ENCODE measurements around the gene ATP6V1E1. TPM values are rescaled to one million over a fixed set of nuclear protein-coding genes. Genes with fewer than 3 reads are reported as not detected.
A peak's percentile ranks its signal among the peaks of the same experiment; 100 is the strongest.

Gene ATP6V1E1
- total RNA-seq, 5 donors from 2014 or later (not counting 1 experiment from before 2014, with no cell fraction given) = 58.1 to 73.7 (median 70.8) TPM

DNA sequence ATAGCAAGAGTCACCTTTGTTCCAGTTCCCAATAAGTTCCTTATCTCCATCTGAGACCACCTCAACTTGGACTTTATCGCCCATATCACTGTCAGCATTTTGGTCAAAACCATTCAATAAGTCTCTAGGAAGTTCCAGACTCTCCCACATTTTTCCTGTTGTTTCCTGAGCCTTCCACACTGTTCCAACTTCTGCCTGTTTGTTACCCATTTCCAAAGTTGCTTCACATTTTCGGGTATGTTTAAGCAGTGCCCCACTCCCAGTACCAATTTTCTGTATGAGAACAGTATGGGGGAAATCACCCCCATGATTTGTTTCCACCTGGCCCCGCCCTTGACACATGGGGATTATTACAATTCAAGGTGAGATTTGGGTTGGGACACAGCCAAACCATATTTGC is 36.7 kb upstream of the ATP6V1E1 start:
- WGBS (ENCODE audit: insufficient coverage) = 100% methylated on average over 1 of the region's 3 CpGs
- Mint-ChIP-seq H3K9me3 (peaks cover 0 to 4% (median 4%) of the 10 kb centered on the region in 3 donors), H3K27ac (no peak overlapping the region), H3K4me1 (peaks cover 9 to 19% (median 16%) of the 10 kb centered on the region in 3 donors), H3K4me3 (no peak overlapping the region), H3K36me3 (peaks cover 42% of the 10 kb centered on the region), H3K27me3 (no peaks in the 10 kb centered on the region)
- Histone ChIP-seq H3K9me3 (no peaks in the 10 kb centered on the region), H3K36me3 (ENCODE audit: control insufficient read depth in 2 of 2, extremely low read depth in 1 of 2, insufficient read depth in 1 of 2, low read length in 1 of 2) (peaks cover 14 to 15% of the 10 kb centered on the region in 2 donors), H3K27me3 (replicated peaks in 1 of 2; ENCODE audit: control insufficient read depth in 2 of 2, extremely low read depth in 1 of 2, insufficient read depth in 2 of 2, low read length in 1 of 2) (no peaks in the 10 kb centered on the region), H3K4me3 (ENCODE audit: control insufficient read depth in 1 of 2, extremely low read depth in 1 of 2, low read length in 1 of 2) (no peak overlapping the region), H3K4me1 (ENCODE audit: control insufficient read depth in 1 of 2, extremely low read depth in 1 of 2, insufficient read depth in 2 of 2, low read length in 2 of 2) (no peaks in the 10 kb centered on the region), H3K27ac (ENCODE audit: low read length) (no peak overlapping the region)
- ChIA-PET POLR2A (no interaction called here), CTCF (interaction anchor here in 1 of 2 donors (0.6 kb wide), 1 partner anchor 392 kb away, joined by 8 read pairs; no protein-coding TSS in a partner anchor)
- no peak for DNase-seq
- no peak for ATAC-seq (replicated peaks in 1 of 4)

DNA sequence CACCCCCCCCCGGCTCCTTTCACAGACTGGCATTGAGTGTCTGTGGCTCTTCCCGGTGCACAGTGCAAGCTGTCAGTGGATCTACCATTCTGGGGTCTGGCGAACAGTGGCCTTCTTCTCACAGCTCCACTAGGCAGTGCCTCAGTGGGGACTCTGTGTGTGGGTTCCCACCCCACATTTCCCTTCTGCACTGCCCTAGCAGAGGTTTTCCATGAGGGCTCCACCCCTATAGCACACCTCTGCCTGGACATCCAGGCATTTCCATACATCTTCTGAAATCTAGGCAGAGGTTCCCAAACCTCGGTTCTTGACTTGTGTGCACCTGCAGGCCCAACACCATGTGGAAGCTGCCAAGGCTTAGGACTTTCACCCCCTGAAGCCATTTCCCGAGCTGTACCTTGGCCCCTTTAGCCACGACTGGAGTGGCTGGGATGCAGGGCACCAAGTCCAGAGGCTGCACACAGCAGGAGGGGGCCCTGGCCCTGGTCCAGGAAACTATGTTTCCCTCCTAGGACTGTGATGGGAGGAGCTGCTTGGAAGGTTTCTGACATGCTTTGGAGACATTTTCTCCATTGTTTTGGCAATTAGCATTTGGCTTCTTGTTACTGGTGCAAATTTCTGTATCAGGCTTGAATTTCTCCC is 36.0 kb upstream of the ATP6V1E1 start:
- no peak overlapping the region for H3K27ac ChIP-seq (ENCODE audit: low read length)
- no peaks in the 10 kb centered on the region for H3K4me1 ChIP-seq (ENCODE audit: control insufficient read depth in 1 of 2, extremely low read depth in 1 of 2, insufficient read depth in 2 of 2, low read length in 2 of 2)
- no peak for ATAC-seq (replicated peaks in 1 of 4)
- H3K36me3 ChIP-seq (ENCODE audit: control insufficient read depth in 2 of 2, extremely low read depth in 1 of 2, insufficient read depth in 1 of 2, low read length in 1 of 2) = peaks cover 16 to 17% of the 10 kb centered on the region in 2 donors
- no peaks in the 10 kb centered on the region for H3K27me3 ChIP-seq (replicated peaks in 1 of 2; ENCODE audit: control insufficient read depth in 2 of 2, extremely low read depth in 1 of 2, insufficient read depth in 2 of 2, low read length in 1 of 2)
- CTCF ChIA-PET = interaction anchor here in 1 of 2 donors (0.6 kb wide), 1 partner anchor 391 kb away, joined by 8 read pairs; no protein-coding TSS in a partner anchor
- H3K36me3 Mint-ChIP-seq = peaks cover 37% of the 10 kb centered on the region
- peaks cover 0 to 4% (median 4%) of the 10 kb centered on the region in 3 donors for H3K9me3 Mint-ChIP-seq
- H3K4me3 Mint-ChIP-seq = no peak overlapping the region
- no peaks in the 10 kb centered on the region for H3K9me3 ChIP-seq
- no peak overlapping the region for H3K27ac Mint-ChIP-seq
- 100% methylated on average over 6 of the region's 6 CpGs for WGBS (ENCODE audit: insufficient coverage)
- peak overlapping the region in 1 of 2 donors; percentile 18 for H3K4me3 ChIP-seq (ENCODE audit: control insufficient read depth in 1 of 2, extremely low read depth in 1 of 2, low read length in 1 of 2)
- H3K4me1 Mint-ChIP-seq = peaks cover 5 to 19% (median 11%) of the 10 kb centered on the region in 3 donors
- H3K27me3 Mint-ChIP-seq = no peaks in the 10 kb centered on the region
- POLR2A ChIA-PET = no interaction called here
- no peak for DNase-seq

DNA sequence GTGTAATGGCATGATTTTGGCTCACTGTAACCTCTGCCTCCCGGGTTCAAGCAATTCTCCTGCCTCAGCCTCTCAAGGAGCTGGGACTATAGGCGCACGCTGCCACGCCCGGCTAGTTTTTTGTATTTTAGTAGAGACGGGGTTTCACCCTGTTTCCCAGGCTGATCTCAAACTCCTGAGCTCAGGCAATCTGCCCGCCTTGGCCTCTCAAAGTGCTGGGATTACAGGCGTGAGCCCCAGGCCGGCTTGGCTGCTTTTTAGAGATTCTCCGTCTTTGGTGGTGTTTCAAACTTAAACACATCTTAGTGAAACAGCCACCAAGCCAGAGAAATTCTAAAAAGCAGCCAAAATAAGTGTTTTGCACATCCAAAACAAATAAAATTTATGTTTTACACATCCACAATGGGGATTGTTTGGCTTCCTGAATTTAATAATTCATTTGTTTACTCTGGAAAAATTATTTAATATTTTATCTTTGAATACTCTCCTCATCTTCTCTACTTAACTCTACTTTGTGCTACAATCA is 28.4 kb upstream of the ATP6V1E1 start:
- H3K4me3 ChIP-seq (ENCODE audit: control insufficient read depth in 1 of 2, extremely low read depth in 1 of 2, low read length in 1 of 2) = no peak overlapping the region
- ChIA-PET CTCF (no interaction called here), POLR2A (no interaction called here)
- Mint-ChIP-seq H3K4me1 (peaks cover 0 to 4% (median 3%) of the 10 kb centered on the region in 3 donors), H3K27me3 (no peaks in the 10 kb centered on the region), H3K4me3 (no peak overlapping the region), H3K9me3 (no peaks in the 10 kb centered on the region), H3K36me3 (peaks cover 14% of the 10 kb centered on the region), H3K27ac (no peak overlapping the region)
- DNase-seq = no peak
- peaks cover 6 to 19% of the 10 kb centered on the region in 2 donors for H3K36me3 ChIP-seq (ENCODE audit: control insufficient read depth in 2 of 2, extremely low read depth in 1 of 2, insufficient read depth in 1 of 2, low read length in 1 of 2)
- no peak for ATAC-seq (replicated peaks in 1 of 4)
- H3K4me1 ChIP-seq (ENCODE audit: control insufficient read depth in 1 of 2, extremely low read depth in 1 of 2, insufficient read depth in 2 of 2, low read length in 2 of 2) = no peaks in the 10 kb centered on the region
- no peaks in the 10 kb centered on the region for H3K27me3 ChIP-seq (replicated peaks in 1 of 2; ENCODE audit: control insufficient read depth in 2 of 2, extremely low read depth in 1 of 2, insufficient read depth in 2 of 2, low read length in 1 of 2)
- H3K9me3 ChIP-seq = no peaks in the 10 kb centered on the region
- no peak overlapping the region for H3K27ac ChIP-seq (ENCODE audit: low read length)
- 100% methylated on average over 6 of the region's 10 CpGs for WGBS (ENCODE audit: insufficient coverage)

DNA sequence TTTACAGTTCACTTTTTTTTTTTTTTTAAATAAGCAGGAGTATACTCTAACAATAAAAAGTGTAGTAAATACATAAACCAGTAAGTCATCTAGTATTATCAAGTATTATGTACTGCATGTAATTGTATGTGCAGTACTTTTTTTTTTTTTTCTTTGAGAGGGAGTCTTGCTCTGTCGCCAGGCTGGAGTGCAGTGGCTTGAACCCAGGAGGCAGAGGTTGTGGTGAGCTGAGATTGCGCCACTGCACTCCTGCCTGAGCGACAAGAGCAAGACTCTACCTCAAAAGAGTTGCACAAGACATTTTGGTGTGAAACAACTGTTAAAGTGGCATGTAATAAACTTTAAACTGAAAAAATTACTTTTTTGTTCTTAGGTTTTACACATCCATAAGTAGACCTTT is 26.7 kb upstream of the ATP6V1E1 start:
- Histone ChIP-seq H3K36me3 (ENCODE audit: control insufficient read depth in 2 of 2, extremely low read depth in 1 of 2, insufficient read depth in 1 of 2, low read length in 1 of 2) (peaks cover under 1 to 15% of the 10 kb centered on the region in 2 donors), H3K4me1 (ENCODE audit: control insufficient read depth in 1 of 2, extremely low read depth in 1 of 2, insufficient read depth in 2 of 2, low read length in 2 of 2) (no peaks in the 10 kb centered on the region), H3K4me3 (ENCODE audit: control insufficient read depth in 1 of 2, extremely low read depth in 1 of 2, low read length in 1 of 2) (no peak overlapping the region), H3K27ac (ENCODE audit: low read length) (no peak overlapping the region), H3K27me3 (replicated peaks in 1 of 2; ENCODE audit: control insufficient read depth in 2 of 2, extremely low read depth in 1 of 2, insufficient read depth in 2 of 2, low read length in 1 of 2) (no peaks in the 10 kb centered on the region), H3K9me3 (no peaks in the 10 kb centered on the region)
- H3K4me3 Mint-ChIP-seq = no peak overlapping the region
- H3K27ac Mint-ChIP-seq = no peak overlapping the region
- DNase-seq (no peak), ATAC-seq (replicated peaks in 1 of 4) (no peak)
- peaks cover 12% of the 10 kb centered on the region for H3K36me3 Mint-ChIP-seq
- H3K9me3 Mint-ChIP-seq = no peaks in the 10 kb centered on the region
- H3K4me1 Mint-ChIP-seq = peaks cover 0 to 4% (median 3%) of the 10 kb centered on the region in 3 donors
- CTCF ChIA-PET = no interaction called here
- POLR2A ChIA-PET = interaction anchor here in 1 of 2 donors (0.6 to 0.7 kb wide), 2 partner anchors 13 to 37 kb away, joined by 4 to 13 read pairs; no protein-coding TSS in a partner anchor
- WGBS (ENCODE audit: insufficient coverage) = 100% methylated on average over 1 of the region's 3 CpGs
- no peaks in the 10 kb centered on the region for H3K27me3 Mint-ChIP-seq

DNA sequence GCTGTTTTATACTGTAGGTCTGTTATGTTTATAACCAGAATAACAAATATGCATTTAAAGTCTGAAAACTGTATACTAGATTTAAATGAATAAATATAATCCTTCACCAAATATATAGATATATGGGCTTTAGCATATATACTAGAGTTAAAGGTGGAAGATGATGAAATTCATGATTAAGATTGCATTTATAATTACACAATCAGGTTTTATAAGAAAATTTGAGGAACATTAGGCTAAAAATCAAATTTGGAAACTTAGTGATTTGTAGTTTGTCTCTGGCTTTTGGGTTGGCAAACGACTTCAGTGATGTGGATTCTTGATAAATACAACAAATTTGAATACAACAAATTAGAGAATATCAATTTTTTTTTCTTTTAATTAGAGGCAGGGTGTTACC is 20.0 kb upstream of the ATP6V1E1 start:
- peaks cover 8 to 16% (median 13%) of the 10 kb centered on the region in 3 donors for H3K4me1 Mint-ChIP-seq
- H3K36me3 ChIP-seq (ENCODE audit: control insufficient read depth in 2 of 2, extremely low read depth in 1 of 2, insufficient read depth in 1 of 2, low read length in 1 of 2) = no peaks in the 10 kb centered on the region
- ChIA-PET CTCF (no interaction called here), POLR2A (interaction anchor here in 1 of 2 donors (0.6 kb wide), 1 partner anchor 58 kb away, joined by 5 read pairs; no protein-coding TSS in a partner anchor)
- H3K4me1 ChIP-seq (ENCODE audit: control insufficient read depth in 1 of 2, extremely low read depth in 1 of 2, insufficient read depth in 2 of 2, low read length in 2 of 2) = no peaks in the 10 kb centered on the region
- no peaks in the 10 kb centered on the region for H3K9me3 Mint-ChIP-seq
- H3K9me3 ChIP-seq = no peaks in the 10 kb centered on the region
- no peak overlapping the region for H3K27ac Mint-ChIP-seq
- H3K27ac ChIP-seq (ENCODE audit: low read length) = no peak overlapping the region
- WGBS (ENCODE audit: insufficient coverage) = no CpG with 5 or more reads among the region's 1 CpG
- no peak overlapping the region for H3K4me3 ChIP-seq (ENCODE audit: control insufficient read depth in 1 of 2, extremely low read depth in 1 of 2, low read length in 1 of 2)
- no peaks in the 10 kb centered on the region for H3K27me3 ChIP-seq (replicated peaks in 1 of 2; ENCODE audit: control insufficient read depth in 2 of 2, extremely low read depth in 1 of 2, insufficient read depth in 2 of 2, low read length in 1 of 2)
- no peak for ATAC-seq (replicated peaks in 1 of 4)
- H3K36me3 Mint-ChIP-seq = peaks cover 3% of the 10 kb centered on the region
- no peaks in the 10 kb centered on the region for H3K27me3 Mint-ChIP-seq
- DNase-seq = no peak
- H3K4me3 Mint-ChIP-seq = no peak overlapping the region

DNA sequence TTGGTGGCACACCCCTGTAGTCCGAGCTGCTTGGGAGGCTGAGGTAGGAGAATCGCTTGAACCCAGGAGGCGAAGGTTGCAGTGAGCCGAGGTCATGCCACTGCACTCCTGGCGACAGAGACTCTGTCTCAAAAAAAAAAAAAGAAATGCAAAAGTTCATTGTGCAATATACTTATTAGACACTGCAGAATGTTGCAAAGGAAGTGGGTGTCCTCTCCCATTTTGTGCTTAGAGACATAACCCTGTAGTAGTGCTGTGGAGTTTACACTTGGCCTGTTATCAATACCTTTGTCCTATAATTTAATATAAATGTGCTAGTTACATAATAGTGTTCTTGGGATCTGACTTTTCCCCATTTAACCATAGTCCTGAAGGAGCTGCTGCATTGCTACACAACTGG is 19.4 kb upstream of the ATP6V1E1 start:
- no peak for ATAC-seq (replicated peaks in 1 of 4)
- Mint-ChIP-seq H3K4me3 (no peak overlapping the region), H3K27me3 (no peaks in the 10 kb centered on the region), H3K27ac (no peak overlapping the region), H3K9me3 (no peaks in the 10 kb centered on the region), H3K4me1 (peaks cover 4 to 16% (median 11%) of the 10 kb centered on the region in 3 donors), H3K36me3 (no peaks in the 10 kb centered on the region)
- no peaks in the 10 kb centered on the region for H3K27me3 ChIP-seq (replicated peaks in 1 of 2; ENCODE audit: control insufficient read depth in 2 of 2, extremely low read depth in 1 of 2, insufficient read depth in 2 of 2, low read length in 1 of 2)
- no CpG with 5 or more reads among the region's 5 CpGs for WGBS (ENCODE audit: insufficient coverage)
- no peaks in the 10 kb centered on the region for H3K9me3 ChIP-seq
- POLR2A ChIA-PET = interaction anchor here in 1 of 2 donors (0.6 kb wide), 1 partner anchor 58 kb away, joined by 5 read pairs; no protein-coding TSS in a partner anchor
- no peak overlapping the region for H3K4me3 ChIP-seq (ENCODE audit: control insufficient read depth in 1 of 2, extremely low read depth in 1 of 2, low read length in 1 of 2)
- H3K36me3 ChIP-seq (ENCODE audit: control insufficient read depth in 2 of 2, extremely low read depth in 1 of 2, insufficient read depth in 1 of 2, low read length in 1 of 2) = no peaks in the 10 kb centered on the region
- CTCF ChIA-PET = no interaction called here
- DNase-seq = no peak
- no peak overlapping the region for H3K27ac ChIP-seq (ENCODE audit: low read length)
- H3K4me1 ChIP-seq (ENCODE audit: control insufficient read depth in 1 of 2, extremely low read depth in 1 of 2, insufficient read depth in 2 of 2, low read length in 2 of 2) = no peaks in the 10 kb centered on the region
